ENCODE results near the gene GPRC5B. TPM values are rescaled to one million over a fixed set of nuclear protein-coding genes. Genes with fewer than 3 reads are reported as not detected.

GPRC5B gene
- total and polyA plus RNA-seq, 2 of the 8 experiments (the other 6 are each of a cell fraction or from before 2014, with no cell fraction given): 106 to 160 TPM

DNA sequence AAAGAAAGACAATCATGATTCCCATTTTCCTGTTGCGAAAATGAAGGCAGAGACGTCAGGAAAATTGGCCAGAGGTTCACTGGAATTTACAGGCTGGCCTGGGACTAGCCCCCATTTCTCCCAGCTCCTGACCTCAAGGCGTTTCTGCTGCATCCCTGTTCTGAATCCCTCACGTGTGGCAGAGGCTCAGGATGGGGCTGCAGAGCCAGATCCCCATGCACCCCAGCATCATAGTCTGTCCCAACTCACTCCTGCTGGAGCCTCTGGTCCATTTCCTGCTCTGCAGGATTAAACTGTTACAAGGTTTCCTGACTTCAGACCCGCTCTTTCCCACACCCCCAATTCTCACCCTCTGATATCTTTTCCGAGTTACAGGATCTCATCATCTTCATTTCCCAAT lies 2.9 kb downstream of the GPRC5B start:
- peaks cover 0 to 11% (median 7%) of the 10 kb centered on the region in 4 experiments; a peak in 5 of 7 replicates for H3K27me3 ChIP-seq (replicated peaks in 1 of 4; ENCODE audit: control insufficient read depth in 3 of 4, extremely low read depth in 1 of 4, insufficient read depth in 3 of 4, low read length in 3 of 4)
- no peak overlapping the region for H3K23ac ChIP-seq (ENCODE audit: insufficient read length)
- peak overlapping the region; percentile 59 for H4K91ac ChIP-seq (replicated peaks; ENCODE audit: insufficient read length, low read length)
- no peak for TF ChIP-seq YY1 (IDR thresholded peaks at IDR 0.05; ENCODE audit: low read depth, low read length)
- no peak for TF ChIP-seq BACH1 (IDR thresholded peaks at IDR 0.05; ENCODE audit: low read length)
- TF ChIP-seq FOSL1 (IDR thresholded peaks at IDR 0.05; ENCODE audit: insufficient read depth, low read depth, low read length): no peak
- no peak for TF ChIP-seq NANOG (IDR thresholded peaks at IDR 0.05; ENCODE audit: insufficient read depth, low read depth, low read length, poor library complexity, severe bottlenecking)
- TF ChIP-seq SP1 (IDR thresholded peaks at IDR 0.05; ENCODE audit: low read depth, low read length): no peak
- no peak for TF ChIP-seq SIRT6 (IDR thresholded peaks at IDR 0.05; ENCODE audit: low read length)
- TF ChIP-seq, protein P1, sequence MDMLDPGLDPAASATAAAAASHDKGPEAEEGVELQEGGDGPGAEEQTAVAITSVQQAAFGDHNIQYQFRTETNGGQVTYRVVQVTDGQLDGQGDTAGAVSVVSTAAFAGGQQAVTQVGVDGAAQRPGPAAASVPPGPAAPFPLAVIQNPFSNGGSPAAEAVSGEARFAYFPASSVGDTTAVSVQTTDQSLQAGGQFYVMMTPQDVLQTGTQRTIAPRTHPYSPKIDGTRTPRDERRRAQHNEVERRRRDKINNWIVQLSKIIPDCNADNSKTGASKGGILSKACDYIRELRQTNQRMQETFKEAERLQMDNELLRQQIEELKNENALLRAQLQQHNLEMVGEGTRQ (IDR thresholded peaks at IDR 0.05; ENCODE audit: low read length): no peak
- WGBS, 2 experiments (ENCODE audit: extremely low coverage in 1 of 2, insufficient coverage in 1 of 2, insufficient read length in 1 of 2, insufficient replicate concordance in 2 of 2, low coverage in 1 of 2, low lambda C conversion rate in 2 of 2, missing lambda C conversion rate in 1 of 2): 27% methylated on average over 6 of the region's 6 CpGs; no CpG with 5 or more reads in 1 of the 2 experiments
- no peak overlapping the region; the same call in 1 of the 2 replicates for H2BK15ac ChIP-seq (ENCODE audit: low read length)
- H3K36me3 ChIP-seq (ENCODE audit: control insufficient read depth in 2 of 4, insufficient read depth in 4 of 4, low read length in 3 of 4): peaks cover 0 to 26% (median 2%) of the 10 kb centered on the region in 4 experiments; a peak in 3 of 8 replicates
- POLR2A ChIA-PET (ENCODE audit: partially characterized antibody): interaction anchor here (0.7 to 3.5 kb wide), 20 partner anchors 15 to 326 kb away, joined by 3 to 28 read pairs (median 4); partner anchors contain the start of genes IQCK, KNOP1 and VPS35L
- FAIRE-seq (no peak), DNase-seq (ENCODE audit: low read depth in 1 of 2, low spot score in 2 of 2) (peak in 1 of 2 experiments; percentile 57)
- no peak overlapping the region for H4K8ac ChIP-seq (ENCODE audit: extremely low read depth, insufficient read depth, low read length)
- H3K4me2 ChIP-seq (ENCODE audit: insufficient read depth in 1 of 2, low read depth in 2 of 2, low read length in 2 of 2): peak overlapping the region; percentile 89 to 97
- peak overlapping the region; percentile 89 for H3K18ac ChIP-seq (ENCODE audit: extremely low read depth, low read length)
- peak overlapping the region; percentile 24 for H4K5ac ChIP-seq (ENCODE audit: insufficient read length, low read depth, low read length)
- no peaks in the 10 kb centered on the region for H3K9me3 ChIP-seq (ENCODE audit: insufficient read depth in 2 of 2, low read depth in 1 of 2, low read length in 1 of 2)
- H3K4me1 ChIP-seq (replicated peaks in 1 of 4; ENCODE audit: control insufficient read depth in 3 of 4, insufficient read depth in 4 of 4, low read length in 3 of 4): peaks cover 5 to 39% (median 26%) of the 10 kb centered on the region in 4 experiments
- H3K27ac ChIP-seq (ENCODE audit: low read depth, low read length): peak overlapping the region; percentile 63; the same call in 1 of the 2 replicates
- peaks cover 4 to 6% of the 10 kb centered on the region in 2 experiments for H4K20me1 ChIP-seq (replicated peaks in 1 of 2; ENCODE audit: control insufficient read depth in 1 of 2, insufficient read depth in 2 of 2, low read length in 2 of 2)
- H2BK20ac ChIP-seq (ENCODE audit: low read length): peak overlapping the region; percentile 100
- H3K23me2 ChIP-seq (ENCODE audit: low read depth, low read length): peaks cover 15% of the 10 kb centered on the region; the same call in 1 of the 2 replicates
- H2BK120ac ChIP-seq (replicated peaks; ENCODE audit: low read depth, low read length): peak overlapping the region; percentile 1
- H3K79me2 ChIP-seq (ENCODE audit: control insufficient read depth in 1 of 2, insufficient read depth in 2 of 2, low read length in 2 of 2): peaks cover 12 to 70% of the 10 kb centered on the region in 2 experiments
- H3K79me1 ChIP-seq (ENCODE audit: low read depth, low read length): peaks cover 20% of the 10 kb centered on the region
- no peak overlapping the region for H3K4ac ChIP-seq (replicated peaks; ENCODE audit: insufficient read length, low read depth, low read length)
- peak overlapping the region; percentile 59 to 83 (median 74); a peak in 5 of 8 replicates for H3K4me3 ChIP-seq (ENCODE audit: extremely low read depth in 1 of 4, insufficient read depth in 2 of 4, low read depth in 3 of 4, low read length in 4 of 4)
- peak overlapping the region; percentile 97 for H2BK12ac ChIP-seq (ENCODE audit: low read depth, low read length)
- peak overlapping the region in 2 of 4 experiments; percentile 2 to 8; a peak in 1 of 7 replicates for H3K9ac ChIP-seq (replicated peaks in 1 of 4; ENCODE audit: extremely low read depth in 1 of 4, low read depth in 3 of 4, low read length in 3 of 4)
- H2AK5ac ChIP-seq (ENCODE audit: low read depth, low read length): peak overlapping the region; percentile 79; the same call in 1 of the 2 replicates
- no peak overlapping the region for H3K14ac ChIP-seq (ENCODE audit: insufficient read length)
- no peak overlapping the region for H3K56ac ChIP-seq (replicated peaks; ENCODE audit: insufficient read length, low read depth, low read length)
- no peak overlapping the region for H2AFZ ChIP-seq (ENCODE audit: low read length)
- CTCF ChIA-PET (ENCODE audit: partially characterized antibody): interaction anchor here (0.8 to 1.7 kb wide), 6 partner anchors 11 to 193 kb away, joined by 3 to 6 read pairs (median 4); partner anchors contain the start of genes IQCK and KNOP1
- H2BK5ac ChIP-seq (ENCODE audit: low read depth, low read length): peak overlapping the region; percentile 73; the same call in 1 of the 2 replicates
